ENCODE measurements around the gene BTBD19. TPM values are rescaled to one million over a fixed set of nuclear protein-coding genes. Genes with fewer than 3 reads are reported as not detected.

BTBD19 gene
- total RNA-seq, 2 experiments from 2014 or later: 0.44 to 2.0 TPM

DNA sequence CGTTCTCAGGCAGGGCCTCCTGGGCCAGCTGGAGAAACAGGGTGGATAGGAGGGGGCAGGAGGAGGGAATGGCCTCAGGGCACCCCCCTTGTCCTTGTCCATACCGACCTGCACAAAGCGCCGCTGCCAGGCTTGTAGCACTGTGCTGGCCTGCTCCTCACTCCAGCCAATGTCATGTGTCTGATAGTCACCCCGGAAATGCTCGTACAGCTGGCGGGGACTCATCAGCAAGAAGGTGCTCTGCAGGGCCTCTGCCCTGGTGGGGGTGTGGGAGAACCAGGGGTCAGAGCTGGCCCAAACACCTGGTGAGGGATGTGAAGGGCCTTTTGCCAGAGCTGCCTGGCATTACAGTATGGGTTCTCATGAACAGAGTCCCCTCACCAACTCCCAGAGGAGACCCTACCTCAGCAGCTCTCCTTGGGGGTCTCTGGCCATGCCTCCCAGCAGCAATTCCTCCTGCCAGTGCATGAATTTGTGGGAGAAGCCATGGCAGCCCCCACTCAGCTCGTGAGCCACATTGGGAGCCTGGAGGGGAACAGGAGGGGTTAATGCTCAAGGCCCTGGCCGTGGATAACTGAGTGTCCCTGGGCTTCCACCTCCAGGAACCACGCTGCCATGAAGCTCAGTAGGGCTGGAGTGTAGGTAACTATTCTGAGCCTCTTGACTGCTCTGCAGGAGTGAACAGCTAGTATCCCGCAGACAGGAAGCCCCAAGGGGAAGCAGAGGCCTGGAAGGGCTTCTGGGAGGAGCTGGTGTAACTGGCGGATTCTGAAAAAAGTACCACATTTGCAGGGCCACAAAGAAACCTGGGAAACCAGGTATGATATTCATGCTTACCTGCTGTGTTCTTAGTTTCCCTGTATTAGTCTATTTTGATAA is 21.4 kb downstream of the BTBD19 start:
- Histone ChIP-seq H3K27ac (ENCODE audit: low read depth, low read length, poor library complexity, severe bottlenecking) (no peak overlapping the region), H3K4me2 (ENCODE audit: low read length) (no peak overlapping the region), H3K9me2 (ENCODE audit: insufficient read depth, low read length) (no peaks in the 10 kb centered on the region), H3K36me3 (ENCODE audit: insufficient read depth, low read length) (no peaks in the 10 kb centered on the region), H3K4me3 (ENCODE audit: low read depth, low read length, poor library complexity, severe bottlenecking) (no peak overlapping the region), H2AFZ (ENCODE audit: low read length) (no peak overlapping the region), H4K20me1 (ENCODE audit: insufficient read depth, low read length) (no peaks in the 10 kb centered on the region), H3K9me3 (ENCODE audit: low read length) (no peaks in the 10 kb centered on the region), H3K79me2 (ENCODE audit: insufficient read depth, low read depth, low read length) (no peaks in the 10 kb centered on the region), H3K4me1 (ENCODE audit: insufficient read depth, low read length, poor library complexity, severe bottlenecking) (no peaks in the 10 kb centered on the region)
- CTCF ChIA-PET (ENCODE audit: unreplicated experiment): no interaction called here
- BruUV-seq (replicated peaks): no TSS peak
- intact Hi-C loops (cut with micrococcal nuclease; ENCODE audit: unreplicated experiment): loop anchor here (10.0 kb wide), 1 partner anchor 155 kb away; the partner anchor contains the start of gene EIF2B3
- POLR2A ChIA-PET: interaction anchor here (0.6 kb wide), 1 partner anchor 859 kb away, joined by 4 read pairs; no protein-coding TSS in a partner anchor
- TF ChIP-seq EZH2phosphoT487 (IDR thresholded peaks at IDR 0.05; ENCODE audit: borderline replicate concordance, low read depth, low read length): no peak
- TF ChIP-seq, protein P1, sequence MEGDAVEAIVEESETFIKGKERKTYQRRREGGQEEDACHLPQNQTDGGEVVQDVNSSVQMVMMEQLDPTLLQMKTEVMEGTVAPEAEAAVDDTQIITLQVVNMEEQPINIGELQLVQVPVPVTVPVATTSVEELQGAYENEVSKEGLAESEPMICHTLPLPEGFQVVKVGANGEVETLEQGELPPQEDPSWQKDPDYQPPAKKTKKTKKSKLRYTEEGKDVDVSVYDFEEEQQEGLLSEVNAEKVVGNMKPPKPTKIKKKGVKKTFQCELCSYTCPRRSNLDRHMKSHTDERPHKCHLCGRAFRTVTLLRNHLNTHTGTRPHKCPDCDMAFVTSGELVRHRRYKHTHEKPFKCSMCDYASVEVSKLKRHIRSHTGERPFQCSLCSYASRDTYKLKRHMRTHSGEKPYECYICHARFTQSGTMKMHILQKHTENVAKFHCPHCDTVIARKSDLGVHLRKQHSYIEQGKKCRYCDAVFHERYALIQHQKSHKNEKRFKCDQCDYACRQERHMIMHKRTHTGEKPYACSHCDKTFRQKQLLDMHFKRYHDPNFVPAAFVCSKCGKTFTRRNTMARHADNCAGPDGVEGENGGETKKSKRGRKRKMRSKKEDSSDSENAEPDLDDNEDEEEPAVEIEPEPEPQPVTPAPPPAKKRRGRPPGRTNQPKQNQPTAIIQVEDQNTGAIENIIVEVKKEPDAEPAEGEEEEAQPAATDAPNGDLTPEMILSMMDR (conservative IDR thresholded peaks at IDR 0.05; ENCODE audit: low read length): no peak
- DNase-seq (ENCODE audit: low spot score): no peak

GRCh38 chr1:44830900-44831304 is 22.6 kb downstream of the BTBD19 start:
- TF ChIP-seq EZH2phosphoT487 (IDR thresholded peaks at IDR 0.05; ENCODE audit: borderline replicate concordance, low read depth, low read length): no peak
- TF ChIP-seq, protein P1 (conservative IDR thresholded peaks at IDR 0.05; ENCODE audit: low read length): peak; percentile 33
- H3K27ac ChIP-seq (ENCODE audit: low read depth, low read length, poor library complexity, severe bottlenecking): no peak overlapping the region
- ChIA-PET CTCF (ENCODE audit: unreplicated experiment) (interaction anchor here (0.5 kb wide), 1 partner anchor 34 kb away, joined by 3 read pairs; no protein-coding TSS in a partner anchor), POLR2A (no interaction called here)
- no peak overlapping the region for H3K4me3 ChIP-seq (ENCODE audit: low read depth, low read length, poor library complexity, severe bottlenecking)
- no peaks in the 10 kb centered on the region for H3K9me3 ChIP-seq (ENCODE audit: low read length)
- BruUV-seq (replicated peaks): no TSS peak
- no peaks in the 10 kb centered on the region for H3K36me3 ChIP-seq (ENCODE audit: insufficient read depth, low read length)
- no peak overlapping the region for H3K4me2 ChIP-seq (ENCODE audit: low read length)
- no peak for DNase-seq (ENCODE audit: low spot score)
- H3K9me2 ChIP-seq (ENCODE audit: insufficient read depth, low read length): no peaks in the 10 kb centered on the region
- H2AFZ ChIP-seq (ENCODE audit: low read length): no peak overlapping the region
- intact Hi-C loops (cut with micrococcal nuclease; ENCODE audit: unreplicated experiment): loop anchor here (10.0 kb wide), 1 partner anchor 154 kb away; the partner anchor contains the start of gene EIF2B3
- no peaks in the 10 kb centered on the region for H3K4me1 ChIP-seq (ENCODE audit: insufficient read depth, low read length, poor library complexity, severe bottlenecking)
- no peaks in the 10 kb centered on the region for H3K79me2 ChIP-seq (ENCODE audit: insufficient read depth, low read depth, low read length)
- no peaks in the 10 kb centered on the region for H4K20me1 ChIP-seq (ENCODE audit: insufficient read depth, low read length)

GRCh38 chr1:44831516-44831915 is 23.2 kb downstream of the BTBD19 start:
- POLR2A ChIA-PET: no interaction called here

More at GRCh38 chr1:44831516-44831915, 23.2 kb downstream of the BTBD19 start:
- CTCF ChIA-PET (ENCODE audit: unreplicated experiment): no interaction called here
- BruUV-seq (replicated peaks): no TSS peak
- no peaks in the 10 kb centered on the region for H3K9me3 ChIP-seq (ENCODE audit: low read length)
- no peaks in the 10 kb centered on the region for H3K36me3 ChIP-seq (ENCODE audit: insufficient read depth, low read length)
- no peaks in the 10 kb centered on the region for H3K4me1 ChIP-seq (ENCODE audit: insufficient read depth, low read length, poor library complexity, severe bottlenecking)
- H3K79me2 ChIP-seq (ENCODE audit: insufficient read depth, low read depth, low read length): no peaks in the 10 kb centered on the region
- no peaks in the 10 kb centered on the region for H3K9me2 ChIP-seq (ENCODE audit: insufficient read depth, low read length)
- H3K4me2 ChIP-seq (ENCODE audit: low read length): no peak overlapping the region
- no peaks in the 10 kb centered on the region for H4K20me1 ChIP-seq (ENCODE audit: insufficient read depth, low read length)
- DNase-seq (ENCODE audit: low spot score): no peak
- intact Hi-C loops (cut with micrococcal nuclease; ENCODE audit: unreplicated experiment): loop anchor here (10.0 kb wide), 1 partner anchor 153 kb away; the partner anchor contains the start of gene EIF2B3
- H2AFZ ChIP-seq (ENCODE audit: low read length): no peak overlapping the region
- no peak for TF ChIP-seq EZH2phosphoT487 (IDR thresholded peaks at IDR 0.05; ENCODE audit: borderline replicate concordance, low read depth, low read length)
- TF ChIP-seq, protein P1 (conservative IDR thresholded peaks at IDR 0.05; ENCODE audit: low read length): no peak
- no peak overlapping the region for H3K27ac ChIP-seq (ENCODE audit: low read depth, low read length, poor library complexity, severe bottlenecking)
- H3K4me3 ChIP-seq (ENCODE audit: low read depth, low read length, poor library complexity, severe bottlenecking): no peak overlapping the region
